ENCODE data around the gene LSM6. TPM values are rescaled to one million over a fixed set of nuclear protein-coding genes. Genes with fewer than 3 reads are reported as not detected.
A peak's percentile ranks its signal among the peaks of the same experiment; 100 is the strongest.

The LSM6 gene
- total RNA-seq, 2 experiments from 2014 or later = 47.6 to 50.5 TPM

DNA sequence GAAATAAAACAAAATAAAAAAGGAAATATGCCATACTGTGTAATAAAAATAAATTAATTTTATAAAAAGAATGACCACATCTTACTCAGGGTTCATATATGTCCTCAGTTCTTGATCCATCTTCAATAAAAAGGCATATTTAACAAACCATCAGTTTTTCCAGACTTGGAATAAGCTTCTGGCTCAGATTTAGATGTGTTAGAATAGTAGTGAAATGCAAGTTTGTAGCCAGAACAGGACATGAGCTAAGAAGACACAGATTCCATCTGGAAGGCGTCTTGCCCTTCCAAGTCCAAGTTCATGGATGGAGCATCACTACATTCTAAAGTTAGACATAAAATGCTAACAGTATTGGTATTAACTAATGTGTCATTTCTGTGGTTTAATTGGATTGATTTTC is 10.3 kb upstream of the LSM6 start:
- ChIA-PET CTCF (no interaction called here), POLR2A (no interaction called here)
- H3K9me3 Mint-ChIP-seq = peaks cover 8% of the 10 kb centered on the region
- no peak overlapping the region for H3K4me3 Mint-ChIP-seq
- H3K36me3 Mint-ChIP-seq (ENCODE audit: low read depth) = no peaks in the 10 kb centered on the region
- no peaks in the 10 kb centered on the region for H3K4me1 Mint-ChIP-seq
- no peak overlapping the region for H3K27ac Mint-ChIP-seq
- no peaks in the 10 kb centered on the region for H3K27me3 Mint-ChIP-seq
- DNase-seq = no peak

- no peak for DNase-seq
- no peaks in the 10 kb centered on the region for H3K27me3 Mint-ChIP-seq
- H3K9me3 Mint-ChIP-seq = peaks cover 4% of the 10 kb centered on the region
- no peak overlapping the region for H3K27ac Mint-ChIP-seq
- H3K4me1 Mint-ChIP-seq = no peaks in the 10 kb centered on the region
- POLR2A ChIA-PET = no interaction called here
- no peak overlapping the region for H3K4me3 Mint-ChIP-seq
- H3K36me3 Mint-ChIP-seq (ENCODE audit: low read depth) = no peaks in the 10 kb centered on the region
- CTCF ChIA-PET = no interaction called here
These were observed 9.7 kb upstream of the LSM6 start for GRCh38 chr4:146165840-146166239.

DNA sequence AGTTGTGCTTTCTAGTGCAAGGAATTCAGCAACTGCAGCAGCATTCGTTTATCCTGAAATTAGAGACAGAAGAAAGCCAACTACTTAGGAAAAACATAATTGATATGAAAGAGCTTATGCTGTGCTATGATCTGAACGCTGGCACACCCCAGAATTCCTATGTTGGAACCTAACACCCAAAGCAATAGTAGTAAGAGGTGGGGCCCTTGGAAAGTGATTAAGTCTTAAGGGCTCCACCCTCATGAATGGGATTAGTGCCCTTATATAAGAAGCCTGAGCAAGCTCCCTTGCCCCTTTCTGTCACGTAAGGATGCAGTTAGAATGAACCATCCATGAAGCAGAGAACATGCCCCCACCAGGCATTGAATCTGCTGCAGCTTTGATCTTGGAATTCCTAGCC is 5.4 kb upstream of the LSM6 start:
- POLR2A ChIA-PET = no interaction called here
- H3K4me1 Mint-ChIP-seq = peaks cover 1% of the 10 kb centered on the region

DNA sequence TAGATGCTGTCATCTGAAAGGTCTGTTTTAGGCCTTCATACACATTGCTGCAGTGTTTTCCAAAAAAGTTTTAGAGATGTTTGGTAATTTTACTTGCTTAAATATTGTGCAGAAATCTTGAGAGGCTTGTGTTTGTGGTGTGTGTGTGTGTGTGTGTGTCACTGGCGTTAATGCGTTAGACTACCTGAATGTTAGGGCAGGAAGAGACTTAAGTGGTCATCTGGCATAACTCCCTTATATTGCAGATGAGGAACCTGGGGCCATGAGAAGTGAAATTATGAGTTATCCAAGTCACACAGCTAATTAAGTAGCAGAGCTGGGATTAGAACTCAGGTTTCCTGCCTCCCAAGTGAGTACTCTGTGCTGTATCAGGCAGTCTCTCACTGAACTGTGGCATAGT is 1.4 kb downstream of the LSM6 start:
- no peaks in the 10 kb centered on the region for H3K27me3 Mint-ChIP-seq
- ChIA-PET POLR2A (interaction anchor here (1.2 to 1.5 kb wide), 2 partner anchors 15 to 559 kb away, joined by 3 to 4 read pairs; no protein-coding TSS in a partner anchor), CTCF (interaction anchor here (0.7 kb wide), 1 partner anchor 67 kb away, joined by 3 read pairs; no protein-coding TSS in a partner anchor)
- peaks cover 42% of the 10 kb centered on the region for H3K4me1 Mint-ChIP-seq
- H3K36me3 Mint-ChIP-seq (ENCODE audit: low read depth) = peaks cover 10% of the 10 kb centered on the region
- peak overlapping the region; percentile 72 for H3K27ac Mint-ChIP-seq
- H3K4me3 Mint-ChIP-seq = peak overlapping the region; percentile 84
- DNase-seq = no peak
- no peaks in the 10 kb centered on the region for H3K9me3 Mint-ChIP-seq

More for the DNA sequence above, 5.4 kb upstream of the LSM6 start:
- no peak for DNase-seq
- Mint-ChIP-seq H3K4me3 (no peak overlapping the region), H3K27me3 (no peaks in the 10 kb centered on the region), H3K36me3 (ENCODE audit: low read depth) (no peaks in the 10 kb centered on the region), H3K9me3 (no peaks in the 10 kb centered on the region), H3K27ac (no peak overlapping the region)
- CTCF ChIA-PET = no interaction called here

- DNase-seq = no peak
- Mint-ChIP-seq H3K4me3 (no peak overlapping the region), H3K4me1 (peaks cover 42% of the 10 kb centered on the region), H3K27me3 (no peaks in the 10 kb centered on the region), H3K27ac (no peak overlapping the region), H3K9me3 (no peaks in the 10 kb centered on the region), H3K36me3 (ENCODE audit: low read depth) (peaks cover 11% of the 10 kb centered on the region)
- POLR2A ChIA-PET = no interaction called here
- CTCF ChIA-PET = no interaction called here
These were observed 2.6 kb downstream of the LSM6 start for GRCh38 chr4:146178126-146178525.

- Mint-ChIP-seq H3K27ac (no peak overlapping the region), H3K4me3 (no peak overlapping the region), H3K27me3 (no peaks in the 10 kb centered on the region), H3K36me3 (ENCODE audit: low read depth) (peaks cover 18% of the 10 kb centered on the region), H3K9me3 (no peaks in the 10 kb centered on the region), H3K4me1 (peaks cover 42% of the 10 kb centered on the region)
- POLR2A ChIA-PET = no interaction called here
- CTCF ChIA-PET = no interaction called here
- no peak for DNase-seq
These were observed 4.4 kb downstream of the LSM6 start for GRCh38 chr4:146179784-146180370.

DNA sequence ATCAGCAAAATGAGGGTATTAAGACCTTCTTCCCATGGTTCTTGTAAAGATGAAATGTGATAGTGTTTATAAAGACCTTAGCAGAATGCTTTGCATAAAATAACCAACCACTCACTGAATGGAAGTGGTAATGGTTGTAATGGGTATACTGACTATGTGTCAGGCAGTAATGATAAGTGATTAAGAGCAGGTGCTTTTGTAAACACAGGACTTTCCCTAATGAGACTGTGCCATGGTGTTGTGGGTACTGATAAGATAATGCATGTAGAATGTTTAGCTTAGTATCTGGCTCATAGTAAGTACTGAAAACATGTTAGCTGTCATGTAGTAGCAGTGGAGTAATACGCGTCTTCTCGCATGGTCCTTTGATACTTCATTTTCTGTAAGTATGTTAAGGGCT is 6.9 kb downstream of the LSM6 start:
- Mint-ChIP-seq H3K4me3 (no peak overlapping the region), H3K9me3 (no peaks in the 10 kb centered on the region), H3K36me3 (ENCODE audit: low read depth) (peaks cover 39% of the 10 kb centered on the region), H3K27me3 (no peaks in the 10 kb centered on the region), H3K4me1 (peaks cover 33% of the 10 kb centered on the region), H3K27ac (no peak overlapping the region)
- CTCF ChIA-PET = no interaction called here
- DNase-seq = no peak
- POLR2A ChIA-PET = no interaction called here

DNA sequence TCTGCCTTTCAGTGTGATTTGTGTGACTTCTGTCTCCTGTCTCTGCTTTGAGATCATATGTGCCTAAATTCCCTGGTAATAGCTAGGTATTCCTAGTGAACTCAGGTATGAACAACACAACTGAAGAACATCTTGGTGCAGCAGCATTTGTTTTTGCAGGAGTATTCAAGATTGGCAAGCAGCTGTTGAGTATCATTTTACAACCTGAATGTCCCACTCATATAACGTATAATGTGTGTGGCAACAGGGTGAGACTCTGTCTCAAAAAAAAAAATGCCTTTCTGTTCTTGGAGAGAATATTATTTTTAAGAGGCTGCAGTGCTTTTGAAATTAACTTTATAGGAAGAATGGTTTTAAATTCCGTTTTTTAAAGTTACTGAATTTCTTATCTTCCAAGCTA is 7.7 kb downstream of the LSM6 start:
- H3K4me1 Mint-ChIP-seq = peaks cover 27% of the 10 kb centered on the region
- no peak overlapping the region for H3K4me3 Mint-ChIP-seq
- H3K27me3 Mint-ChIP-seq = no peaks in the 10 kb centered on the region
- ChIA-PET POLR2A (no interaction called here), CTCF (no interaction called here)
- H3K9me3 Mint-ChIP-seq = no peaks in the 10 kb centered on the region
- H3K36me3 Mint-ChIP-seq (ENCODE audit: low read depth) = peaks cover 41% of the 10 kb centered on the region
- H3K27ac Mint-ChIP-seq = no peak overlapping the region
- DNase-seq = no peak

DNA sequence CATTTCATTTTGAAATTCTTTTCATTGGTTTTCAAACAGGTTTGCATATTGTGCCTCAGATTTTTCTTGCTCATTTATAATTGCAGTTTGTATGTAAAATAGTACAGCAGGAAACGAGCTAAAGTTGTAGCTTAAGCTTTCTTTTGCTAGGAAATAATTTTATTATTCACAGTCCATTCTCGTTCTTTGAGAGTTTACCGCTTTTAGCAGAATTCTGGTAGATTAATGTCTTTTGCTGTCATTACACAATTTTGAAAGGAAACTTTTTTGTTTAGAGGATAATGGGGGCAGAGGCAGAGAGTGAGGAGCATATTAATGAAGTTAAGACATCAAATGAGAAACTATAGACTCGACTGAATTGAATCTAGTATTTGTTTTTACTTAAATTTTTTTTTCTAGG is 10.5 kb downstream of the LSM6 start:
- peaks cover 50% of the 10 kb centered on the region for H3K36me3 Mint-ChIP-seq (ENCODE audit: low read depth)
- no peaks in the 10 kb centered on the region for H3K9me3 Mint-ChIP-seq
- DNase-seq = no peak
- ChIA-PET CTCF (interaction anchor here (1.0 kb wide), 1 partner anchor 230 kb away, joined by 3 read pairs; no protein-coding TSS in a partner anchor), POLR2A (no interaction called here)
- peaks cover 6% of the 10 kb centered on the region for H3K4me1 Mint-ChIP-seq
- no peak overlapping the region for H3K27ac Mint-ChIP-seq
- H3K4me3 Mint-ChIP-seq = no peak overlapping the region
- H3K27me3 Mint-ChIP-seq = no peaks in the 10 kb centered on the region

DNA sequence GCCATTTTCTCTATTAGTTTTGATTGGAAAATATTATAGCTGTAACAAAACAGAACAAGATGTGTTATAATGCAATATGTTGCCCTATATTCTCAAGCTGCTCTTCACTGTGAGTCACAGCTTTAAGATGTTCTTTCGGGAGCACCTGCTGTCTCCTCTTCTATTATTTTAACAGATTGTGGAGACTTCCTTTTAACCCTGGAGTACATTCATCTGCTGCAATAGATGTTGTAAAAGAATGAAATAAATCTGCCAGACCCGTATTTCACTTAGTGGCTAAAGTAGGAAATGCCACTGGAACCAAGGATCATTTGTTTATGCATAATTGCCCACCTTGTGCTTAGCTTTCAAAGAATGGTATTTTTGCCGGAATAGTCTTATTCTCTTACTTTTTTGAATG is 11.1 kb downstream of the LSM6 start:
- peaks cover 54% of the 10 kb centered on the region for H3K36me3 Mint-ChIP-seq (ENCODE audit: low read depth)
- H3K27ac Mint-ChIP-seq = no peak overlapping the region
- H3K9me3 Mint-ChIP-seq = no peaks in the 10 kb centered on the region
- H3K27me3 Mint-ChIP-seq = no peaks in the 10 kb centered on the region
- no peak for DNase-seq
- POLR2A ChIA-PET = no interaction called here
- CTCF ChIA-PET = interaction anchor here (1.0 kb wide), 1 partner anchor 231 kb away, joined by 3 read pairs; no protein-coding TSS in a partner anchor
- H3K4me1 Mint-ChIP-seq = peaks cover 4% of the 10 kb centered on the region
- H3K4me3 Mint-ChIP-seq = no peak overlapping the region

GRCh38 chr4:146190456-146190855 is 14.9 kb downstream of the LSM6 start:
- POLR2A ChIA-PET = no interaction called here
- no peak for DNase-seq
- Mint-ChIP-seq H3K4me1 (peaks cover under 1% of the 10 kb centered on the region), H3K4me3 (no peak overlapping the region), H3K9me3 (no peaks in the 10 kb centered on the region), H3K27me3 (no peaks in the 10 kb centered on the region), H3K36me3 (ENCODE audit: low read depth) (peaks cover 49% of the 10 kb centered on the region), H3K27ac (no peak overlapping the region)
- CTCF ChIA-PET = no interaction called here

GRCh38 chr4:146191766-146192458 is 16.4 kb downstream of the LSM6 start:
- DNase-seq = no peak
- Mint-ChIP-seq H3K27me3 (no peaks in the 10 kb centered on the region), H3K36me3 (ENCODE audit: low read depth) (peaks cover 40% of the 10 kb centered on the region), H3K9me3 (no peaks in the 10 kb centered on the region), H3K27ac (no peak overlapping the region), H3K4me1 (peaks cover 2% of the 10 kb centered on the region), H3K4me3 (no peak overlapping the region)
- ChIA-PET POLR2A (interaction anchor here (1.1 kb wide), 1 partner anchor 15 kb away, joined by 4 read pairs; no protein-coding TSS in a partner anchor), CTCF (no interaction called here)

- Mint-ChIP-seq H3K4me1 (peaks cover 2% of the 10 kb centered on the region), H3K9me3 (no peaks in the 10 kb centered on the region), H3K27me3 (no peaks in the 10 kb centered on the region), H3K27ac (no peak overlapping the region), H3K36me3 (ENCODE audit: low read depth) (peaks cover 27% of the 10 kb centered on the region), H3K4me3 (no peak overlapping the region)
- ChIA-PET CTCF (no interaction called here), POLR2A (no interaction called here)
- no peak for DNase-seq
These were observed 18.1 kb downstream of the LSM6 start for GRCh38 chr4:146193628-146194027.

GRCh38 chr4:146194212-146194611 is 18.7 kb downstream of the LSM6 start:
- CTCF ChIA-PET = interaction anchor here (0.5 kb wide), 1 partner anchor 880 kb away, joined by 4 read pairs; no protein-coding TSS in a partner anchor

More at GRCh38 chr4:146194212-146194611, 18.7 kb downstream of the LSM6 start:
- no peaks in the 10 kb centered on the region for H3K9me3 Mint-ChIP-seq
- H3K36me3 Mint-ChIP-seq (ENCODE audit: low read depth) = peaks cover 26% of the 10 kb centered on the region
- POLR2A ChIA-PET = no interaction called here
- no peak overlapping the region for H3K4me3 Mint-ChIP-seq
- DNase-seq = no peak
- no peaks in the 10 kb centered on the region for H3K27me3 Mint-ChIP-seq
- H3K4me1 Mint-ChIP-seq = peaks cover 2% of the 10 kb centered on the region
- no peak overlapping the region for H3K27ac Mint-ChIP-seq
